ENCODE data around the gene CDK16.
"Not testable (repeated sequence)": the region's sequence is repeated elsewhere in the genome, so short reads cannot be mapped to it uniquely, and the experiment has no call there.

Gene CDK16

DNA sequence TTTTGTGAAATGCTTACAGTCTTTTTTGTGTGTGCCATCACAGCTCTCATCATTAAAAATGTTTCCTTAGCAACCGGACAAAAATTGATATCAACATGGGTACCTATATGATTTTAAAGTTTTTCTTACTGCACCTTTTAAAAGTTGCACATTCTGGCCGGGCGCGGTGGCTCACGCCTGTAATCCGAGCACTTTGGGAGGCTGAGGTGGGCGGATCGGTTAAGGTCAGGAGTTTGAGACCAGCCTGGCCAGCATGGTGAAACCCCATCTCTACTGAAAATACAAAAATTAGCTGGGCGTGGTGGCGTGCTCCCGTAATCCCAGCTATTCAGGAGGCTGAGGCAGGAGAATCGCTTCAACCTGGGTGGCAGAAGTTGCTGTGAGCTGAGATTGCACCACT is 39.1 kb downstream of the CDK16 start:
- not testable (repeated sequence) for DNase-seq

DNA sequence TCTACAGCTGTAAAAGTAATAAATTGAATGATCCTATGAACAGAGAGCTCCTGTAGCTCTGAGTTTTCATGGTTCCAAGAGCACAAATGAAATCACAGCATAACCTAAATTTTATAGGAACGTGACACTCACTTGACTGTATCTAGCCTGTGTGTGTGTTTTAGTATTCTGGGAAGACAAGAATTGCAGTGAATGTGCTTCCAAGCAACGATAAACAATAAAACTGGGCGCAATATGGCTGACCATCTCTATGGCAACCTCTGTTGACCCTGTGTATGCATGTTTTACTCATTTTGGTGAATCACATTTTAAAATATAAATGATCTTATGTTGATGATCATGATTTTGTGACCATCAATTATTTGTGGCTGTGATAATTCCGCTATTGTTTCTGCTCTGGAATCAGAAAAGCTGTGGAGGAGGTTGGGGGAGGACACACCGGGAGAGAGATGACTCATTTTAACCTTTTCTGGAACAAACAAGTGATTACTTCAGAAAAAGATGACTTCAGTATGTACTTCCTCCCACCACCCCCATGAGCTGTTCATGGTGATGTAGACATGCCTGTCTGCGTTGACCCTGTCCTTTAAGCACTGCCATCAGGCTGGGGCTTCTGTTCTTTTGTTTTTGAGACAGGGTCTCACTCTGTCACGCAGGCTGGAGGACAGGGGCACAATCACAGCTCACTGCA is 46.1 kb downstream of the CDK16 start:
- DNase-seq: no peak

DNA sequence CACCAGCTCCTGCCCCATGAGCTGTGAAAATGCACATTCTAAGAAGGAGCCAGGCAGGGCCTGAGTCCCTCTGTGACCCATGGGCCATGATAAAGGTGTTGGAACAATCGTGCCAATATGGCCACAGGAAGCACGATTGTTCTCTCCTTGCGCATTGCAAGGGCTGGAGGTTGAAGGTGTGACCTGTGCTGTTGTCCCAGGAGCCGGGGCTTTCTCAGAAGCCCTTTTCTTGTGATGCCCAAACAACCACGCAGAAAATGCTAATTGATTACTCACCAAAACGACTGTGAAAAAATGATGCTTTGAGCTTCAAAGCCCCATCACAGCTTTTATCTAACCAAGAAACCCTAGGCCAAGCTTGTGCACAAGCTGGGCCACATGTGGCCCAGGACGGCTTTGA is 48.2 kb downstream of the CDK16 start:
- no peak for DNase-seq

DNA sequence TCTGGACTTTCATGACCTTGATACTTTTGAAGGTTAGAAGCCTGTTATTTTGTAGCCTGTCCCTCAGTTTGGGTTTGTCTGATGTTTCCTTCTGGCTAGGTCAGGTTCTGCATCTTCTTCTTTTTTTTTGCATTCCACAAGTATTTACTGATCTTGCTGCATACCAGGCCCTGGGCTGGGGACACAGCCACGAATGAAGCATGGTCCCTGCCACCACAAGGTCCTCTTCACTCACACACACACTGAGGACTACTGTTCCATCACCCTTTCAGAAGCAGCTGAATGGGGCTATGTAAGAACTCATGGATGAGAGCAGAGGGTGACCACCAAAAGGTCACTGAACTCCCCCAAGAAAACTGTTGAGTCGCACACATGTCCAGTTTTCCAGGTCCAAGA is 53.5 kb downstream of the CDK16 start:
- DNase-seq: no peak

DNA sequence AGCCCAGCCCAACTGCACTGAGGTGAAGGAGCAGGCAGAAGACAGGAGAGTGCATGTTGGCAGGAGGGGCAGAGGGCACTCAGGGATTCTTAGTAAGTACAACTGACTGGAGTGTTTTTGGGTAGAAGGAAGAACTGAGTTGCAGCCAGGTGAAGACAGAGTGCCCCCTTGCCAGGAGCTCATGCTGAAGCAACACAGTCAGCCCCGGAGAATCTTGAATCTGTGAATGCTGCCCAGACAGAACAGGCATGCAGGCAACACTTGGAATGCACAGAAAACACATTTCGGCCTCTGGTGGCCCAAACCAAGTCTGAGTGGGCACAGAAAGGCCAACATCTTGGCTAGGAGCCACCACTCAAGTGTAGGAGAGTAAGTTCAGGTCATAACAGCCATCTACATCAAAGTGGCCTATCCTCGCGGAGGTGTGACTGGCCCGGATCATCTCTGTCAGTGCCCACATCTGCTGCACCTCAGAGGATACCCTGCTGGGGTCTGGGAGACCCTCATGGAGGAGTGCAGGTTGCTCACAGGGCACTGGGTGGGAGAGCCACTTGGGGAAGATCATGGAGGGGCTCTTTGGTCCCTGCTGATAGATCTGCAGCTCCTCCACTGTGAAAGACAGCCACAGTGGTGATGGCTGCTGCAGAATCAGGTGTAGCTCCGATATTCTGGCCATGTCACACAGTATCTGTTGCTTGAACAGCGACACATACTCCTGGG is 54.7 kb downstream of the CDK16 start:
- no peak for DNase-seq

DNA sequence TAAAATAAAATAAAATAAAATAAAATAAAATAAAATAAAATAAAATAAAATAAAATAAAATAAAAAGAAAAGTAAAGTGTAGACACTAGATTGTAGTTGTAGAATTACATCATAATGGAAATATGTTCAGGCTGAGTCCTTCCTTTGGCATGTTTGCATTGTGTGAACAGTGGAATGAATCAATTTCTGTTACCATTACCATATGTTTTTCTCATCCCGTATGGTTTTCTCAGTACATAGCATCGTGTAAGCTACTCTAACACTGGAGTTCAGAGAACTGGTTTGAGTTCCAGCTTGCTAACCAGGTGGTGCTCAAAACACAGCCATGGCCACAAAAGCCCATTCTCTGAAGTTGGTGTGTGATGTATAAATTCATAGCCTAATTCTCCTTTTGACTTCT is 60.2 kb downstream of the CDK16 start:
- DNase-seq: no peak
